Ectodermal cell (in vitro differentiated cells): ENCODE results near the gene LTBP3.
"Not testable (repeated sequence)": the region's sequence is repeated elsewhere in the genome, so short reads cannot be mapped to it uniquely, and the experiment has no call there.

Experiments
- H3K27ac ChIP-seq: 2 replicates; pipeline ENCODE4 v1.7.0; 2013; ENCODE audit warnings: mild to moderate bottlenecking, low read depth, low read length; ENCODE audit not compliant: insufficient read depth, poor library complexity, severe bottlenecking
- H3K27me3 ChIP-seq: 2 replicates; pipeline ENCODE4 v1.7.0; 2013; ENCODE audit warnings: mild to moderate bottlenecking, low read length; ENCODE audit not compliant: insufficient read depth, control insufficient read depth, poor library complexity, severe bottlenecking
- H3K36me3 ChIP-seq: one replicate; pipeline ENCODE4 v1.7.0; 2013; ENCODE audit warnings: low read length; ENCODE audit not compliant: control insufficient read depth, insufficient read depth
- H3K4me1 ChIP-seq: one replicate; pipeline ENCODE4 v1.7.0; 2013; ENCODE audit warnings: low read length; ENCODE audit not compliant: control insufficient read depth, insufficient read depth
- H3K4me3 ChIP-seq: 2 replicates; pipeline ENCODE4 v1.7.0; 2013; ENCODE audit warnings: low read depth, low read length, control low read depth; ENCODE audit not compliant: insufficient read depth
- H3K9me3 ChIP-seq: 2 replicates; pipeline ENCODE4 v1.7.0; 2013; ENCODE audit warnings: mild to moderate bottlenecking, low read length, moderate library complexity; ENCODE audit not compliant: control insufficient read depth
- WGBS, 2 experiments: methylation state at CpG; one replicate each; pipeline ENCODE4 v1.1.7; 2013; ENCODE audit warnings: missing lambda C conversion rate in 2 of 2; 5-methylcytosine and 5-hydroxymethylcytosine counted together

LTBP3 gene

DNA sequence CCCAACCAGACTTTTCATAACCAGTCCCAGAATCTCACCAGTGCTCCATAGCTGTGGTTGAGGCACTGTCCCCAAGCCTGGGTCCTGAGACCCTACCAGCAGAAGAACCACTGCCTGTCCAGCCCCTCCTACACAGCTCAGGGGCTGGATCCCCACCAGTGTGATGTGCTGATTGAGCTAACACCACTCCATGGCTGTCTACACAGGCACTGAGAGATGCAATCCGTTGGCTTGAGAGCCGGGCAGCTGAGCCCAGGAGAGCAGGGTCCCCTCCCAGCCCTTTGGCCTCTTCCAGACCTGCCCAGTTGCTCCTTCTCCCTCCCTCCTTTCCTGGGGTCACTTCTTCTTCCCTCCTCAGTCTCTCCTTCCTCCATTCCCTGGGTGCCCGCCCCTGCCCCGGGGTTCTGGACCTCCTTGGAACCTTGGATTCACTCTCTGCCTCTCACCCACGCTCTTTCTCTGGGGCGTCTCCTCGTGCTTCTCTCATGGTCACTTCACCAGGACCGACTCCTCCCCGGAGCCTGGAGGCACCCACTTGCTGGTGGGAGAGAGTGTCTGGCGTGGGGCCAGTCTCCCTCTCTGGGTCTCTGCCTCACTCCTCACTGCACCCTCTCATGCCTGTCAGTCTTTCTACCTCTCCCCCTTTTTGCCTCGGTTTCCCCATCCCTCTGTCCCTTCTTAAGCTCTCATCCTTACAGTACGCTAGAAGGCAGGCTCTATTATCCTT, 34.0 kb downstream of the LTBP3 start:
- Histone ChIP-seq H3K36me3 (peaks cover 3% of the 10 kb centered on the region), H3K4me3 (peak overlapping the region; percentile 31), H3K27me3 (no peaks in the 10 kb centered on the region), H3K27ac (peak overlapping the region; percentile 63), H3K4me1 (peaks cover 17% of the 10 kb centered on the region), H3K9me3 (no peaks in the 10 kb centered on the region)
- 60 to 61% methylated on average over 12 of the region's 12 CpGs for WGBS, 2 experiments

DNA sequence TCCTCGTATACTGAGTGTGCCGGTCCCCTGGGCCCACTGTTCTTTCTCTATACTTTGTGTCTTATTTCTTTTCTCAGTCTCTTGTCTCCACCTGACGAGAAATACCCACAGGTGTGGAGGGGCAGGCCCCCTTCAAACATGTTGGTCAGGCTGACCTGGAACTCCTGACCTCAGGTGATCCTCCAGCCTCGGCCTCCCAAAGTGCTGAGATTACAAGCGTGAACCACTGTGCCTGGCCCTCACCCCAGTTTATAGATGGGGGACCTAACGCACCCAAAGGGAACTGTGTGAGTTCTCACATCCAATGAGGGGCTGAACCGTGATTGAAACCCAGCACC, 34.6 kb downstream of the LTBP3 start:
- H3K4me3 ChIP-seq, H3K27ac ChIP-seq, H3K27me3 ChIP-seq, H3K36me3 ChIP-seq, H3K9me3 ChIP-seq: not testable (repeated sequence)
- 93 to 94% methylated on average over 7 of the region's 7 CpGs for WGBS, 2 experiments
- H3K4me1 ChIP-seq: peaks cover 17% of the 10 kb centered on the region

DNA sequence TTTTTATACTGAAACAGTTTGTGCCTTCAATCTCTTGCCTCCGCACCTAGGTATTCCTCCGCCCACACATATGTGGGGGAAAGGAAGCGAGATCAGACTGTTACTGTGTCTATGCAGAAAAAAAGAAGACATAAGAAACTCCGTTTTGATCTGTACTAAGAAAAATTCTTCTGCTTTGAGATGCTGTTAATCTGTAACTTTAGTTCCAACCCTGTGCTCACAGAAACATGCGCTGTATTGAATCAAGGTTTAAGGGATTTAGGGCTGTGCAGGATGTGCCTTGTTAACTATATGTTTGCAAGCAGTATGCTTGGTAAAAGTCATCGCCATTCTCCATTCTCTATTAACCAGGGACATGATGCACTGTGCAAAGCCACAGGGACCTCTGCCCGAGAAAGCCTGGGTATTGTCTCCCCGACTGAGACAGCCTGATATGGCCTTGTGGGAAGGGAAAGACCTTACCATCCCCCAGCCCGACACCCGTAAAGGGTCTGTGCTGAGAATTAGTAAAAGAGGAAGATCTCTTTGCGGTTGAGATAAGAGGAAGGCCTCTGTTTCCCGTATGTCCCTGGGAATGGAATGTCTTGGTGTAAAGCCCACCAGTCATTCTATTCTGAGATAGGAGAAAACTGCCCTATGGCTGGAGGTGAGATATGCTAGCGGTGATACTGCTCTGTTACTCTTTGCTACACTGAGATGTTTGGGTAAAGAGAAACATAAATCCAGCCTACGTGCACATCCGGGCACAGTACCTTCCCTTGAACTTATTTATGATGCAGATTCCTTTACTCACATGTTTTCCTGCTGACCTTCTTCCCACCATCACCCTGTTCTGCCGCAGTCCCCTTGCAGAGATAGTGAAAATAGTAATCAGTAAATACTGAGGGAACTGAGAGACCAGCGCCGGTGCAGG, 35.2 kb downstream of the LTBP3 start:
- WGBS, 2 experiments: 85 to 87% methylated on average over 18 of the region's 18 CpGs
- H3K9me3 ChIP-seq, H3K36me3 ChIP-seq, H3K27me3 ChIP-seq, H3K4me3 ChIP-seq, H3K27ac ChIP-seq: not testable (repeated sequence)
- peaks cover 17% of the 10 kb centered on the region for H3K4me1 ChIP-seq

DNA sequence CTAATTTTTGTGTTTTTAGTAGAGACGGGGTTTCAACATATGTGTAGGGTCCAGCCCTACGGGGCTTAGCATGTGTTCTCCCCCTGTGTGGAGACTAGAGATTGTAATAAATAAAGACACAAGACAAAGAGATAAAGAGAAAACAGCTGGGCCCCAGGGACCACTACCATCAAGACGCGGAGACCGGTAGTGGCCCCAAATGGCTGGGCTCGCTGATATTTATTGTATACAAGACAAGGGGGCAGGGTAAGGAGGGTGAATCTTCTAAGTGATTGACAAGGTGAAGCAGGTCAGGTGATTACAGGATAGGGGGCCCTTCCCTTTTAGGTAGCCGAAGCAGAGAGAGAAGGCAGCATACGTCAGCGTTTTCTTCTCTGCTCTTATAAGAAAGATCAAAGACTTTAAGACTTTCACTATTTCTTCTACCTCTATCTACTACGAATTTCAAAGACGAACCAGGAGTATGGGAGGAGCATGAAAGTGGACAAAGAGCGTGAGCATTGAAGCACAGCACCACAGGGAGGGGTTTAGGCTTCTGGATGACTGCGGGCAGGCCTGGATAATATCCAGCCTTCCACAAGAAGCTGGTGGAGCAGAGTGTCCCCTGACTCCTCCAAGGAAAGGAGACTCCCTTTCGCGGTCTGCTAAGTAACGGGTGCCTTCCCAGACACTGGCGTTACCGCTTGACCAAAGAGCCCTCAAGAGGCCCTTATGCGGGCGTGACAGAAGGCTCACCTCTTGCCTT, 36.2 kb downstream of the LTBP3 start:
- H3K27ac ChIP-seq, H3K9me3 ChIP-seq, H3K4me3 ChIP-seq, H3K36me3 ChIP-seq, H3K27me3 ChIP-seq: not testable (repeated sequence)
- 77 to 80% methylated on average over 18 to 20 of the region's 20 CpGs for WGBS, 2 experiments
- H3K4me1 ChIP-seq: peaks cover 17% of the 10 kb centered on the region

DNA sequence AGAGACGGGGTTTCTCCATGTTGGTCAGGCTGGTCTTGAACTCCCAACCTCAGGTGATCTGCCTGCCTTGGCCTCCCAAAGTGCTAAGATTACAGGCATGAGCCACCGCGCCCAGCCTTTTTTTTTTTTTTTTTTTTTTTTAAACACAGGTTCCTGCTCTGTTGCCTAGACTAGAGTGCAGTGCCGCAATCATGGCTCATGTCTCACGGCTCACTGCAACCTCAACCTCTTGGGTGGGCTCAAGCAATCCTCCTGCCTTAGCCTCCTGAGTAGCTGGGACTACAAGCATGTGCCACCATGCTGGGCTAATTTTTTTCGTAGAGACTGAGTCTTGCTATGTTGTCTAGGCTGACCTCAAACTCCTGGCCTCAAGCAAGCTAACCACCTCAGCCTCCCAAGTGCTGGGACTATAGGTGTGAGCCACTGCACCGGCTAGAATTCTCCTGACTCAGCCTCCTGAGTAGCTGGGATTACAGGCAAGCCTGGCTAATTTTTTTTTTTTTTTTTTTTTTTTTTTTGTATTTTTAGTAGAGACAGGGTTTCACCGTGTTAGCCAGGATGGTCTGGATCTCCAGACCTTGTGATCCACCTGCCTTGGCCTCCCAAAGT, 39.1 kb downstream of the LTBP3 start:
- not testable (repeated sequence) for H3K4me3 ChIP-seq, H3K4me1 ChIP-seq, H3K27ac ChIP-seq, H3K27me3 ChIP-seq, H3K36me3 ChIP-seq, H3K9me3 ChIP-seq
- 94% methylated on average over 8 of the region's 8 CpGs for WGBS, 2 experiments

DNA sequence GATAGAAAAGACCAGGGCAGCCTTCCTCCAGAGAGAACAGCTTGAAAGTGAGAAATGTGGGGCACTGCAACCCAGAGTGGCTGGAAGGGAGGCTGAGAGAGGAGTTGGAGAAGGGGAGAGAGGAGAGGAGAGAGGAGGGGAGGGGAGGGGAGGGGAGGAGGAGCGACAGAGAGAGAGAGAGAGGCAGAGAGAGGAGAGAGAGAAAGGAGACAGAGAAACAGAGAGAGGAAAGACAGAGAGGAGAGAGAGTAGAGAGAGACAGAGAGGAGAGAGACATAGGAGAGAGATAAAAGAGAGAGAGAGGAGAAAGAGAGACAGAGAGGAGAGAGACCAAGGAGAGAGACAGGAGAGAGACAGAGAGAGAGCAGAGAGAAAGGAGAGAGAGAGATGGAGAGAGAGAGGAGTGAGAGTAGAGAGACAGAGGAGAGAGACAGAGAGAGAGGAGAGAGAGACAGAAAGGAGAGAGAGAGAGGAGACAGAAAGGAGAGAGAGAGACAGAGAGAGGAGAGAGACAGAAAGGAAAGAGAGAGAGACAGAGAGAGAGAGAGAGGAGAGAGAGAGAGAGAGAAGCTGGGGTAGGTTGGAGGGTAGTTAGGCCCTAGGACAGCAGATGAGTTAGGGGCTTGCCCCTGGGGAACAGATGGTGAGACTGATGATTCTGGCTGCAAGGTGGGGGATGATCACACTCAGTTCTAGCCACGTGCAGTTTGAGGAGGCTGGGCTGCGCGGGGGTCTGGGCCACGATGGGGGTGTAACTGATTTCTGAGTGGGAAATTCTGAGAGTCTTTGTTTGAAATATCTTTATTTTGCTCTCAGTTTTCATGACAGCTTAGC, 41.8 kb downstream of the LTBP3 start:
- Histone ChIP-seq H3K36me3 (no peaks in the 10 kb centered on the region), H3K27ac (no peak overlapping the region), H3K9me3 (no peaks in the 10 kb centered on the region), H3K4me1 (no peaks in the 10 kb centered on the region), H3K27me3 (no peaks in the 10 kb centered on the region), H3K4me3 (no peak overlapping the region)
- WGBS, 2 experiments: 73 to 78% methylated on average over 5 of the region's 5 CpGs

DNA sequence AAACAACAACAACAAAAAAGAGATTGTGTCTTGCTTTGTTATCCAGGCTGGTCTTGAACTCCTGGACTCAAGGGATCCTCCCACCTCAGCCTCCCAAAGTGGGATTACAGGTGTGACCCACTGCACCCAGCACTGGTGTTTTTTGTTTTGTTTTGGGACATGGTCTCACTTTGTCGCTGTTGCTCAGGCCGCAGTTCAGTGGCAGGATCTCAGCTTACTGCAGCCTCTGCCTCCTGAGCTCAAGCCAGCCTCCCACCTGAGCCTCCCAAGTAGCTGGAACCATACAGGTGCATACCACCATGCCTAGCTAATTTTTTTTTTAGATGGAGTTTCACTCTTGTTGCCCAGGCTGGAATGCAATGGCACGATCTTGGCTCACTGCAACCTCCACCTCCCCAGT, 45.8 kb downstream of the LTBP3 start:
- H3K4me3 ChIP-seq, H3K36me3 ChIP-seq, H3K27ac ChIP-seq, H3K27me3 ChIP-seq, H3K9me3 ChIP-seq, H3K4me1 ChIP-seq: not testable (repeated sequence)
- 93 to 94% methylated on average over 3 of the region's 3 CpGs for WGBS, 2 experiments

DNA sequence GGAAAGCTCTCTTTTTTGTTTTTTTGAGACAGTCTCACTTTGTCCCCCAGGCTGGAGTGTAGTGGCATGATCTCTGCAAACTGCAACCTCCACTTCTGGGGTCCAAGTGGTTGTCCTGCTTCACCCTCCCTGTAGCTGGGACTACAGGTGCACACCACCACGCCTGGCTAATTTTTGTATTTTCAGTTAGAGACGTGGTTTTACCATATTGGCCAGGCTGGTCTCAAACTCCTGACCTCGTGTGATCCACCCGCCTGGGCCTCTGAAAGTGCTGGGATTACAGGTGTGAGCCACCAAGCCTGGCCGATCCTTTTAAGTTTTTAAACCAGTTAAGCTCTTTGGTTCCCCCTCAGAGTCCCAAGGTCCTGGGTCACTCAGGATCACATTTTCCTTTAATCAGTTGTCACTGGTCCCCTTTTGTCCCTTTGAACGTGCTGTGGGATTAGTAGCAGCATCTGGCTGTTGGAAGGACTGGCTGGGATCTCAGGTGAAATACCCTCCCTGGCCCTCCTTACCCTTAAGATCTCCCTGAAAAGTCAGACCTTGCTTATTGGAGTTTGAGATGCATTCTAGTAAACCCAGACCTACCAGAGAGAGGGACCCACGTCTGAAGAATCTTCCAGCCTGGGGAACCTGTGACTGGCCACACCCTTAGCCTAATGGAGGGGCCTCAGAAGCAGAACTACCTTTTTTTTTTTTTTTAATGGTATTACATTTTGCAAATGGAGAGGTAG, 51.2 kb downstream of the LTBP3 start:
- Histone ChIP-seq H3K9me3 (no peaks in the 10 kb centered on the region), H3K4me1 (peaks cover 8% of the 10 kb centered on the region), H3K27ac (peak overlapping the region; percentile 75), H3K36me3 (peaks cover 48% of the 10 kb centered on the region), H3K4me3 (peak overlapping the region; percentile 88), H3K27me3 (no peaks in the 10 kb centered on the region)
- WGBS, 2 experiments: 51 to 52% methylated on average over 7 of the region's 7 CpGs

DNA sequence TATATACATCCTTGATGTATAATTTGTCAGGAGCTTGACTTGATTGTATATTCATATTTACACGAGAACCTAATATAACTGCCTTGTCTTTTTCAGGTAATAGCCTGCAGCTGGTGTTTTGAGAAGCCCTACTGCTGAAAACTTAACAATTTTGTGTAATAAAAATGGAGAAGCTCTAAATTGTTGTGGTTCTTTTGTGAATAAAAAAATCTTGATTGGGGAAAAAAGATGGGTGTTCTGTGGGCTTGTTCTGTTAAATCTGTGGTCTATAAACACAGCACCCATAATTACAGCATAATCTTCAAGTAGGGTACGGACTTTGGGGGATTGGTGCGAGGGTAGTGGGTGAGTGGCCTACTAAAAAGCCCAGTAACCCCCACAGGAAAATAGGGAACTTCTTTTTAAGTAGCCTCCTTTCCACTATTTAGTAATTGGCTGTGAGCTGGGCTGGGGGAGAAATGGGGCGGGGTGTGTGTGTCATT, 51.8 kb downstream of the LTBP3 start:
- Histone ChIP-seq H3K4me1 (peaks cover 8% of the 10 kb centered on the region), H3K27ac (peak overlapping the region; percentile 56), H3K27me3 (no peaks in the 10 kb centered on the region), H3K4me3 (peak overlapping the region; percentile 88), H3K9me3 (no peaks in the 10 kb centered on the region), H3K36me3 (peaks cover 54% of the 10 kb centered on the region)
- 94 to 100% methylated on average over 2 to 4 of the region's 4 CpGs for WGBS, 2 experiments
